ENCODE results near the gene TJP3.
A peak's percentile ranks its signal among the peaks of the same experiment; 100 is the strongest.
"Not testable (repeated sequence)": the region's sequence is repeated elsewhere in the genome, so short reads cannot be mapped to it uniquely, and the experiment has no call there.

TJP3 gene

DNA sequence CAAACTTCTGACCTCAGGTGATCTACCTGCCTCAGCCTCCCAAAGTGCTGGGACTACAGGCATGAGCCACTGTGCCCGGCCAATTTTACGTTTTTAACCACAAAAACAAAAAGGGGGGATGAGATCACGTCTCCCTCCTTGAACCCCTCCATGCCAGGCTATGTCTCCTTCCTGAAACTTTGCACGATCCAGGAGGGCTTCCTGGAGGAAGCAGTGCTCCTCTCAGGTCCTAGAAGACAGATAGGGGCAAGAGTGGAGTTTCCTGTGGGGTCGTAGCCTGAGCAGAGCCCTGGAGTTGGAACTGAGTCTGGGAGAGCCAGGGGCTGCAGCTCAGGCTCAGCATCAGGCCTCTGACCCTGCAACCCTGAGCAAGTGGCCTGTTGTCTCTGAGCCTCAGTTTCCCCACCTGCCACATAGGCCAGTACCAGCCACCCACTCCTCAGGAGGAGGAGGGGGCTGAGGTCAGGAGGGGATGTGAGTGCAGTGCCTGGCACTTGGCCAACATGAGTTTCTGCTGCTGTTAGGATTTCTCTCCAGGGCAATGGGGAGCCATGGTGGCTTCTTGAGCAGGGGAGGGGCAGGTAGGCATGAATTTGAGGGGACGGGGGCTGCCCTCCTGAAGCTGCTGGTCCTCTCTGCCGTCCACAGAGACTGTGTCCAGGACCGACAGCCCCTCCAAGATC is 37.3 kb downstream of the TJP3 start:
- DNase-seq (ENCODE audit: low spot score), result no peak

DNA sequence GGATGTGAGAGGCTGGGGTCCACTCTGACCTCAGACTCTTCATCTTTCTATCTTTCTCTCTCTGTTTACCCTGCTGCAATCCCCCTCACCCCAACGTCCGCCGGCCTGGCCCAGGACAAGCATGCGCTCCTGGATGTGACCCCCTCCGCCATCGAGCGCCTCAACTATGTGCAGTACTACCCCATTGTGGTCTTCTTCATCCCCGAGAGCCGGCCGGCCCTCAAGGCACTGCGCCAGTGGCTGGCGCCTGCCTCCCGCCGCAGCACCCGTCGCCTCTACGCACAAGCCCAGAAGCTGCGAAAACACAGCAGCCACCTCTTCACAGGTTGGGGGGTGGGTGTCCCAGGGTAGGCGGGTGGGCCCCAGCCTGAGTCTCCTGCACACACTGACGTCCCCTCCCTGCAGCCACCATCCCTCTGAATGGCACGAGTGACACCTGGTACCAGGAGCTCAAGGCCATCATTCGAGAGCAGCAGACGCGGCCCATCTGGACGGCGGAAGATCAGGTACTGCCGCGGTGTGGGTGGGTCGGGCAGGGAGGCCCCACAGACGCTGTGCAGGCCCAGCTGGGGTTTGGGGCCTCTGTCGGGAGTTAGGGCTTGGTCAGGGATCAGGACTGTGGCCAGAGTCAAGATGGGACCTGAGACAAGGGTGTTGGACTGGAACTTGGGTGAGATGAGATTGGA is 38.3 kb downstream of the TJP3 start:
- no peak for DNase-seq (ENCODE audit: low spot score)

DNA sequence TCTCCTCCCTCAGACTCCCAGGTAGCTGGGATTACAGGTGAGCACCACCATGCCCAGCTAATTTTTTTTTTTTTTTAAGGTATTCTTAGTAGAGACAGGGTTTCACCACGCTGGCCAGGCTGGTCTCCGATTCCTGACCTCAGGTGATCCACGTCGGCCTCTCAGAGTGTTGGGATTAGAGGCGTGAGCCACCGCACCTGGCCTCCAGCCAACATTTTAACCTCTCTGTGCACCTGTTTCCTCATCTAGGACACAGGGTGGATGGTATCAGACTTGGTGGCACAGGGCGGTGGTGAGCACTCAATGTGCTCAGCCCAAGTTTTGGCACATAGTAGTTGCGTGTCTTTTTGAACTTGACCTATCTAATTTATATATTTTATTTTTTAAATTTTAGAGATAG is 40.8 kb downstream of the TJP3 start:
- DNase-seq (ENCODE audit: low spot score), result no peak

DNA sequence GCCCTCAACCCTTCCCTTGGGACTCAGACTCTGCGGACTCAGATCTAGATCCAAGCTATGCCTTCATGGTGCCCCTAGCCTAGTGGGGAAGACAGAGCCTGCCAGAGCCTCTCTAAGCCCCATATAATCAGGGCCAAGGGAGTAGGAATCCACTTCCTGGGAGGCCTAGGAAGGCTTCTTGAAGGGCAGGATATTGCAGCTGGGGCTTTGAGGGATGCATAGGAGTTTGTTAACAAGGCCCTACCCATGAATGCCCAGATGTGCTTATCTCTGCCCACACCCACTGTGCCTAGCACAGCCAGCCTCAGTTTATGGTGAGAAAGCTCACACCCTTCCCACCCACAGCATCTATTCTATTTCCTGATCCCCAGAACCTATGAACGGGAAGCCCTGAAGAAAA is 42.0 kb downstream of the TJP3 start:
- no peak for DNase-seq (ENCODE audit: low spot score)

DNA sequence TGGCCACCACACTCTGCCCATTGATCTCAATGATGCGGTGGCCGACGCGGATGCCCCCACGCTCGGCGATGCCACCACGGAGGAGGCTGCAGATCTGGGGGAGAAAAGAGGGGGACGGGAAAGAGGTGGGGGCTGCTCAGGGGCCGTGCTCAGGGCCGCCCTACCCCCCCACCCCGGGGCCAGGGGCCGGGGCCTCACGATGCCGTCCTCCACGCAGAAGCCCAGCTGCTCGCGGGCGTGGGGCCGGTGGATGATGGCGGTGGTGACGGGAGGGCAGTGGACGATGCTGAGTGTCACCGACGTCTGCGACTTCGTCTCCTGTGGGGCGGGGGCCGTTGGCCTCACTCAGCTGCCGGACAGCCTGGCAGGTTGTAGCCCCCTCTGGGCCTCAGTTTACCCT is 43.1 kb downstream of the TJP3 start:
- DNase-seq (ENCODE audit: low spot score), result no peak

DNA sequence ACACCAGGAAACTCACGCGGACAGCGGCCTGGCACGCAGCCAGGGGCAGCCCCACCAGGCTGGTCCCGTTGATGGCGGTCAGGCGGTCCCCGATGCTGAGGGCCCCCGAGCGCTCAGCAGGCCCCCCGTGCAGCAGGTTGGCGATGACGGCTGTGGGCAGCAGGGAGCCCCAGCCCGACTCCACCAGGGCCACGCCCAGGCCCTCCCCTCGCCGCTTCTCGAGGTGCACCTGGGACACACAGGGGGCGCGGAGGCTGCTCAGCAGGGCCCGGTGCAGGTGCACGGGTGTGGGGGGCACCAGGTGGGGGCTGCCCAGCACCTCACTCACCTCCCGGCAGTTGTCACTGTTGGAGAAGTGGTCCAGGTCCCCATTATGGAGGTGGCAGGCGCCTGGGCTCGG is 44.3 kb downstream of the TJP3 start:
- DNase-seq (ENCODE audit: low spot score), result no peak

DNA sequence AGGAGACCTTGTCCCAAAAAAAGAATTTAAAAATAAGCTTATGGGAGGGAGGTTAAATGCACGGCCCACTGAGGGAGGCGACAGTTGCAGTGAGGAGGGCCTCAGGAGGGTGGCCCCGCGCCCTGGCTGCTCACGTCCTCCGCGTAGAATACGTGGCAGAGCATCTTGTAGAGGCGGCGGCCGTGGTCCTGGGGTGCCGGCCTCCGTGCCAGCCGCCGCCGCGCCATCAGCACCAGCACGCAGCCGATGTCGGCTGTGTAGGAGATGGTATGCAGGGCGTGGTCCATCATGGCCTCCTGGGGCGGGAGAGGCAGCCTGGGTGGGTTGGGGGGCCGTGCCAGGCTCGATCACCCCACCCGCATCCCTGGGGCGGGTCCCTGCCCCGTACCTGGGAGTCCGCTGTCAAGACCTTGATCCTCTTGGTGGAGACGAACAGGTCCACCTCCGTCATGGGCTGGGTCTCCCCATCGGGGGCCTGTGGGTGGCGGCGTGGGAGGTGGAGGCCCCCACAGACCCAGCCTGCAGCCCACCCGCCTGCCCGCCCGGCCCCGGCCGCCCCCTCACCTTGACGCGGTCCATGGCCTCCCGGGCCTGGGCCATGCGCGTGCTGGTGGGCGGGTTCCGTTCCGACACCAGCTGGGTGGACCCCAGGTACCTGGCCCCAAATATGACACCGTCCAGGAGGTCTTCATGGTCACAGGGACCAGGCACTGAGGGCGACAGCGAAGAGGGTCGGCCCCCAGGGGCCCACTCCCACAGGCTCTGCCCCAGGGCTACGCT is 45.6 kb downstream of the TJP3 start:
- DNase-seq (ENCODE audit: low spot score), result no peak

DNA sequence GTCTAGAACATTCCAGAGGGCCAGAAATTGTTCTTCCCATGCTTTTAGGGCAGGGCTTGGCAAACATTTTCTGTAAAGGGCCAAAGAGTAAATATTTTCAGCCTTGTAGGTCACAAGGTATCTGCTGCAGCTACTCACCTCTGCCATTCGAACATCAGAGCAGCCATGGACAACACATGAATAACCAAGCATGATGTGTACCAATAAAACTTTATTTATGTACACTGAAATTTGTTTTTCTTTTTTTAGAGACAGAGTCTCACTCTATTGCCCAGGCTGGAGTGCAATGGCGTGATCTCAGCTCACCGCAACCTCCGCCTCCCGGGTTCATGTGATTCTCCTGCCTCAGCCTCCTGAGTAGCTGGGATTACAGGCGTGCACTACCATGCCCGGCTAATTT is 49.5 kb downstream of the TJP3 start:
- DNase-seq (ENCODE audit: low spot score), result not testable (repeated sequence)

DNA sequence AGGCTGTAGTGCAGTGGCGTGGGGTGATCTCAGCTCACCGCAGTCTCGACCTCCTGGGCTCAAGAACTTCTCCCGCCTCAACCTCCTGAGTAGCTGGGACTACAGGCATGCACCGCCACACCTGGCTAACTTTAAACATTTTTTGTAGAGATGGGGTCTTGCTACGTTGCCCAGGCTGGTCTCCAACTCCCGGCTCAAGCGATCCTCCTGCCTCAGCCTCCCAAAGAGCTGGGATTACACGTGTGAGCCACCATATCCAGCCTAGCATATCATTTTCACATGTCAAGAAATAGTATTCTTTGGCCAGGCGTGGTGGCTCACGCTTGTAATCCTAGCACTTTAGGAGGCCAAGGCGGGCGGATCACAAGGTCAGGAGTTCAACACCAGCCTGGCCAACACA is 50.1 kb downstream of the TJP3 start:
- not testable (repeated sequence) for DNase-seq (ENCODE audit: low spot score)

DNA sequence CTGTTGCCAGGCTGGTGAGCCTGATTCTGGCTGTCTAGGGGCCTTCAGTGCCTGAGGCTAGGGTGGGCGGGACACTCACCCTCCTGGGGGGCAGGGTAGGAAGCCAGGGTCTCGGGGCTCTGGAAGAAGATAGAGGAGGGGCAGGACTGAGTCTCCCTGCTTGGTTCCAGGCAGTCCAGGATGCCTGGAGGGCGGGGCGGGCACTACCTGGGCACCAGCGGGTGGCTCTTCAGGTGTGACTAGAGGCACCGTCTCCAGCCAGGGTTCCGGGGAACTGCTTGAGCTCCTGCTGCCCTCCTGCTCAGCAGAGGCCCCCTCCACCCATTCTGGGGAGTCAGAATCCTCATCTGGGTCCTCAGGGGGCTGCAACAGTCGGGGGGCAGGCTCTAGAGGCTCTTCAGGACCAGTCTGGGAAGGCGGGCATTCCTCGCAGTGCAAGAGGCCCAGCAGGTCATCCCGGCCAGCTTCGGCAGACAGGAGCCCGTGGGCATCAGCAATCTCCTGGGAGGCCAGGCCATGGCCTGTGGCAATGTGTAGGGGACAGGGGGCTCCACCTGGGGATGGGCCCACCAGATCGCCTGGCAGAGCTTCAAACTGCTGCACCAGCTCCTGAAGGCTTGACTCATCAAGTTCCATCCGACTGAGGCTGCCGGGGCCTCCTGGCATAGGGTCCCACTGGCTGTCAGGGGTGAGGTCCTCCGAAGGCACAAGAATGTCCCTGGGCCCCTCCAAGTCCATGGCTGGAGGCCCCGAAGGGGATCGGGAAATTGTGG is 51.5 kb downstream of the TJP3 start:
- DNase-seq (ENCODE audit: low spot score), result no peak

DNA sequence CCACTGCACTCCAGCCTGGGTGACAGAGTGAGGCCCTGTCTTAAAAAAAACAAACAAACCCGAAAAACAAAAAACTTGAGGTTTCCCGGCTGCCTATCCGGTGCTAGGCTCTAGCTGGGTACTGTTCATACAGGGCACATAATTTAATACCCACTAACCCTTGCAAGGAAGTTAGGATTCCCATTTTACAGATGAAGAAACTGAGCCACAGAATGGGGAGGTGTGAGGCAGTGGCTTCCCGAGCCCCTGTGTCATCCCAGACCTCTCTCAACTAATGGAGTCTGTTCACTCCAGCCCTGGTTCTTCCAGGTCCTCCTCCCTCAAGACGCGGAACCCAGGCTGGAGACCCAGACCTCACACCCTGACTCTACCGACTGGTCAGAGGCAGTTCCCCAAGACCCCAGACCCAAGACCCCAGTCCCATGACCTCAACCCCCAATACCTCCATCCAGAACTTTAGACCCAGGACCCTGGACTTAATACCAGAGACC is 52.7 kb downstream of the TJP3 start:
- DNase-seq (ENCODE audit: low spot score), result peak; percentile 16

DNA sequence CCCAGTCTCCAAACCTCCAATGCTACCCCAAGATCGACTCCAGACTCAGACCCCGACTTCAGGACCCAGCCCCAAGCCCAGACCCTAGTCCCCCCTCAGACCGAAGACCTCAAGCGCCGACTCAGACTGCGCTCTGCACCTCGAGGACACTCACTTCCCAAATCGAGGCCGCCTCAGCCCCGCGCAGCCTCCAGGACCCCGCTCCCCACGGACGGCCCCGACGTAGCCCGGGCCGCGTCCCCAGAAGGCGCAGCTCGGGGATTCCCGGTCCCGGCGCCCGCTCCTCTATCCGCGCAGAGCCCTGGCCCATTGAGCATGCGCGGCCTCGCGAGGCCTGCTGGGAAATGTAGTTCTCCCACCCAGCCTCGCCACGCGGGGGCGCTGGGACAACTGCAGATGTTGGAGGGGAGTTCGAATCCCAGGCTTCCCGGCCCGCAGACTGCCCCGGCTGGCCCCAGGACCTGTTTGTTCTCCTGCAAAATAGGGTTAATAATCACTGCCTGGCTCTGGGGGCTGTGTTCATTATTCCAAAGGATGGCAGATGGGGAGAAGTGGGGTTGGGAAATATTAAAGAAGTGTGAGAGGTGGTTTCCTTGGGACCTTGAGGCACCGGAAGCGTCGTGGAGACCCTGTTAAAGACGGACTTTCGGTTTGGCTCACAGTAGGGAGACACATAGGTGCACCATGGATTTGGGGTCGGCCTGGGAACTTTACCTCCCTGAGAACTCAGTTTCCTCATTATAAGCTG is 53.4 kb downstream of the TJP3 start, which contains the start of gene APBA3:
TSS of gene APBA3 (minus strand) at position 311 of the 748 bp plus-strand sequence. CDS start 1,428 bp downstream, outside the sequence.
- peak; percentile 84 for DNase-seq (ENCODE audit: low spot score)

DNA sequence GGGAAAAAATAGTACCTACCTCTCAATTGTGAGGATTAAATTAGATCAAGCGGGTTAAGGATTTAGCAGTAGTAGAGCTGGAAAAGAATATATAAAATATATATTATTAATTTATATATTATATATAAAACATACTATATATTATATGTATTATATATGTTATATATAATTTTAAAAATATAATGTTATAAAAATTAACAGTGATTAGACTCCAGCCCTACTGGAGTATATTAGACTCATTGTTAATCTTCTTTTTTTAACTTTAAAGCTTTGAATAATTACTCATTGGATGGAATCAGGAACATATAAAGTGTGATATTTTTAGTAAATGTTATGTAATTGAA is 53.9 kb downstream of the TJP3 start:
- DNase-seq (ENCODE audit: low spot score), result no peak

DNA sequence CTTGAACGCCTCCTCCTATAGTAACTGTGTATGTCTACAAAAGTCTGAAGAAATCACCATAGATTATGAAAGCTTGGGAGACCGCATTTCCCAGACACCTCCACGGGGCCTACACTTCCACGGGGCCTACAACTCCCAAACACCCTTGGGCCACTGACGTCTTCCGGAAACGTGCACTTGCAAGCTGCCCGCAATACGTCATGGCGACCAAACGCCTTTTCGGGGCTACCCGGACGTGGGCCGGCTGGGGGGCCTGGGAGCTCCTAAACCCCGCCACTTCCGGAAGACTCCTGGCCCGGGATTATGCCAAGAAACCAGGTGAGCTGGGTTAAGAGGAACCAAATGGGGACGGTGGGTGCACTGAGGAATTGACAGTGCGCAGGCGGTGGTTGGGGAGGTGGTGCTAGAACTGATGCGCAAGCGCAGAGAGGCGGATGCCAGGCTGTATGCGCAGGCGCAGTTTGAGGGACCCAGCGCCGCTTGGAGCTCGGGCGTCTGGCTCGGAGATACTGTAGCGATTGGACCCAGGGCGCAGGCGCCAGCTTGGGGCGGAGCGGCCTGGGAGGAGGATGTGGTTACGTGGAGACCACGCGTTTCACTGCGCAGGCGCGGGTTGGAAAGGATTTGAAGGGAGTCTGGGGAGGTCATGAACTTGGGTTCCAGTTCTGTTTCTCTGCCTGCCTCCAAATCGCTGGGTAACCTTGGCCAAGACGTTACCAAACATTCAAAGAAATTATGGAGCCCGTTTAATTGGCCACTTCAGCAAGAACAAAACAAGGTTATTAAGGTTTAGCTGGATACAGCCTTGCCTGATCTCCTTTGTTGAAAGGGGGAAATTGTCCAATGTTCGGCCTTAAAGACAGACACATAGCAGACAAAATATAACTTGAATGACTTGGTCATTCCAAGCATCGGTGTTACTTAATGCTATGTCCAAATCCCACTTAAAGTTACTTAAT is 54.6 kb downstream of the TJP3 start, which contains the start of gene MRPL54:
TSS of gene MRPL54 (plus strand) at position 182 of the 959 bp plus-strand sequence. CDS start at position 201, 19 bp downstream.
- peak; percentile 98 for DNase-seq (ENCODE audit: low spot score)

DNA sequence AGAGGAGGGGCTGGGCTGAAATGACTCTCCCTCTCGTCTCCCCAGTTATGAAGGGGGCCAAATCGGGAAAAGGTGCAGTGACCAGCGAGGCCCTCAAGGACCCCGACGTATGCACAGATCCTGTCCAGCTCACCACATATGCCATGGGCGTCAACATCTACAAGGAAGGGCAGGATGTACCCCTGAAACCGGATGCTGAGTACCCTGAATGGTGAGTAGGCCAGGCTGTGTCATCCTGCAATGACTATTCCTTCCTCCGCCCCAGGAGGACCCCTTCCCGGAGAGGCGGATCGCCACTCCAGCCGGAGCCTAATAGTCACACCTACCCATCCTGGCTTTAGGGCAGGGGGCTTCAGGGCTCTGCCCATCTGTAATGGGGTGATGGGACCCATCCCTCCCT is 56.9 kb downstream of the TJP3 start:
- DNase-seq (ENCODE audit: low spot score), result no peak

DNA sequence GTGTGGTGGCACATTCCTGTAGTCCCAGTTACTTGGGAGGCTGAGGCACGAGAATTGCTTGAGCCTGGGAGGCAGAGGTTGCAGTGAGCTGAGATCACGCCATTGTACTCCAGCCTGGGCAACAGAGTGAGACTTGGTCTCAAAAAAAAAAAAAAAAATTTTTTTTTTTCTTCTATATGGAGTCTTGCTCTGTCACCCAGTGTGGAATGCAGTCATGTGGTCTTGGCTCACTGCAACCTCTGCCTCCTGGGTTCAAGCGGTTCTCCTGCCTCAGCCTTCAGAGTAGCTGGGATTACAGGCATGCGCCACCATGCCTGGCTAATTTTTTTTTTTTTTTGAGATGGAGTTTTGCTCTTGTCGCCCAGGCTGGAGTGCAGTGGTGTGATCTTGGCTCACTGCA is 57.6 kb downstream of the TJP3 start:
- DNase-seq (ENCODE audit: low spot score), result not testable (repeated sequence)

DNA sequence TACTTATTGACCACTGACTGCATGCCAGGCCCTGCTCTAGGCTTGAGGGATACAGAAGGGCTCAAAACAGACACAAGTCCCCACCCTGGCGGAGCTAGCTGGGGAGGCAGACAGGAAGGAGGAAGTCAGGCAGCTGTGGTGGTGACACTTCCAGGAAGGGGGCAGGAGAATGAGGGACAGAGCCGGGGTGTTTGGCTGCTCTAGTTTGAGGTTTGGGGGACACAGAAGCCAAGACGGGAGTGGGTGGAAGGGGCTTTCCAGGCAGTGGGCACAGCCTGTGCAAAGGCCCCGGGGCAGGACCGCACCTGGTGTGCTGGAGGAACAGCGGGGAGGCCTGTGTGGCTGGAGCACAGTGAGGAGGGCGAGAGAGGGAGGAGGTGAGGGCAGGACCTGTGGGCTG is 58.3 kb downstream of the TJP3 start:
- no peak for DNase-seq (ENCODE audit: low spot score)

DNA sequence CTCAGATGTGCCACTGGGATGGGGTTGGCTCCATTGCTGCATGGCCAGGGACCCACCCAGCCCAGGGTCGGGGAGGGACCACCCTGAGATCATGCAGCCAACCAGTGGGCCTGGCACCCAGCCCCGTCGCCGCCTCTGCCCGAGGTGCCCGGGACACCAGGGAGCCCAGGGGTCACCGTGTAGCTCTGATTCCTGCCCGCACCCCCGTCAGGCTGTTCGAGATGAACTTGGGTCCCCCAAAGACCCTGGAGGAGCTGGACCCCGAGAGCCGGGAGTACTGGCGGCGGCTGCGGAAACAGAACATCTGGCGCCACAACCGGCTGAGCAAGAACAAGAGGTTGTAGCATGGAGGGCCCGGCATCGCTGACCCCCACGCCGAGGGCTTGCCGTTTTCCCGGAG is 58.9 kb downstream of the TJP3 start:
- no peak for DNase-seq (ENCODE audit: low spot score)

DNA sequence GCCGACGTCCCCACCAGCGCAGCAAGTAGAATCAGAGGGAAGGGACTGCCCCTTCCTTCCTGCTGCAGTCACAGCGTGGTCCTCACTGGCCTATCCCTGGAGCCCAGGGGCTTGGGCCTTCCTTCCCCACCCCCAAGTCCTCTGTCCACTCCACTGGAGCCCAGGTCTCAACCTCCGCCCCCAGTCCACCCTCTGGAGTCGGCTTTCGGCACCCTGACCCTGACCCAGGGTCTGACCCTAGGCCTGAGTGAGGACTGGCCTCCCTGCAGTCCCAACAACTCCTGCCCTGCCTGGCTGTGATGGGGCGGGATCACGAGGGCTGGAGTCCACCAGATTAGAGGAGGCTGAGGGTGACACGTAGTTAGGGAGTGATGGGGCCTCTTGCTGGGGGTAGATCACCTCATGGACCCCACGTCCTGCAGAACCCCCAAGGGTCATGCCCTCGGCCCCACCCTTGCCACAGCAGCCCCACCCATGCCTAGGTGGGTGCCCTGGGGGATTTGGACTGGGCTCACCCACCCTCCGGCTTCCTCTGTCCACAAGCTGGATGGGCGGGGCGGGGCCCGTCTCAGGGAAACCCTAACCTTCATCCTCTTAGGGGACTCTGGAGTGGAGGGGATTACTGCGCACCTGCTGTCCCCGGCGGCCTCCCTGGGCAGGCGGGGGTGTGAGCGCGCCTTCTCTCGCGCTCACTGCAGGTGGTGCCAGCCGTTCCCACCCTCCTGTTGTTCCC is 60.0 kb downstream of the TJP3 start:
- DNase-seq (ENCODE audit: low spot score), result no peak
